ENCODE measurements around the gene MORC3. TPM values are rescaled to one million over a fixed set of nuclear protein-coding genes. Genes with fewer than 3 reads are reported as not detected.
A peak's percentile ranks its signal among the peaks of the same experiment; 100 is the strongest.
"Not testable (repeated sequence)": the region's sequence is repeated elsewhere in the genome, so short reads cannot be mapped to it uniquely, and the experiment has no call there.

Gene MORC3
- total RNA-seq, 1 donor from 2014 or later: 68.7 TPM

DNA sequence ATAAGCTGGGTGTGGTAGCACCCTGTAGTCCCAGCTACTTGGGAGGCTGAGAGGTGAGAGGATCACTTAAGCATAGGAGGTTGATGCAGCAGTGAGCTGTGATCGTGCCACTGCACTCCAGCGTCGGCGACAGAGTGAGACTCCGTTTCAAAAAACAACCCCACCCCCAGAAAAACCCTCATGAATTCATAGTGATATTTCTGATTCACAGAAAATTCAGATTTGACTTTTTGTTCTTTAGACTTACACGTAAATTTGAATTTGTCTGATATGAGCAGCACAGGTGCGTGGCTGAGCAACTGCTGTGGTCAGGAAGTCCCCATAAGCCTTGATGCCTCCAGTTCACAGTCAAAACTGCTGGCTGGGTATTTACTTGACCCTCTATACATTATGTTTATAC is 10.0 kb upstream of the MORC3 start:
- Mint-ChIP-seq H3K27ac (no peak overlapping the region), H3K9me3 (peaks cover 21% of the 10 kb centered on the region), H3K4me3 (no peak overlapping the region), H3K36me3 (no peaks in the 10 kb centered on the region), H3K4me1 (no peaks in the 10 kb centered on the region), H3K27me3 (ENCODE audit: insufficient read depth, low read depth) (peaks cover 11% of the 10 kb centered on the region)
- no peak overlapping the region for H3K4me3 ChIP-seq
- no peak for DNase-seq (ENCODE audit: low spot score)
- TF ChIP-seq, protein P1, sequence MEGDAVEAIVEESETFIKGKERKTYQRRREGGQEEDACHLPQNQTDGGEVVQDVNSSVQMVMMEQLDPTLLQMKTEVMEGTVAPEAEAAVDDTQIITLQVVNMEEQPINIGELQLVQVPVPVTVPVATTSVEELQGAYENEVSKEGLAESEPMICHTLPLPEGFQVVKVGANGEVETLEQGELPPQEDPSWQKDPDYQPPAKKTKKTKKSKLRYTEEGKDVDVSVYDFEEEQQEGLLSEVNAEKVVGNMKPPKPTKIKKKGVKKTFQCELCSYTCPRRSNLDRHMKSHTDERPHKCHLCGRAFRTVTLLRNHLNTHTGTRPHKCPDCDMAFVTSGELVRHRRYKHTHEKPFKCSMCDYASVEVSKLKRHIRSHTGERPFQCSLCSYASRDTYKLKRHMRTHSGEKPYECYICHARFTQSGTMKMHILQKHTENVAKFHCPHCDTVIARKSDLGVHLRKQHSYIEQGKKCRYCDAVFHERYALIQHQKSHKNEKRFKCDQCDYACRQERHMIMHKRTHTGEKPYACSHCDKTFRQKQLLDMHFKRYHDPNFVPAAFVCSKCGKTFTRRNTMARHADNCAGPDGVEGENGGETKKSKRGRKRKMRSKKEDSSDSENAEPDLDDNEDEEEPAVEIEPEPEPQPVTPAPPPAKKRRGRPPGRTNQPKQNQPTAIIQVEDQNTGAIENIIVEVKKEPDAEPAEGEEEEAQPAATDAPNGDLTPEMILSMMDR (IDR thresholded peaks at IDR 0.05): no peak
- TF ChIP-seq EZH2 (IDR thresholded peaks at IDR 0.05): no peak
- no peak for TF ChIP-seq EZH2phosphoT487 (IDR thresholded peaks at IDR 0.05)
- no peaks in the 10 kb centered on the region for H3K4me1 ChIP-seq
- no peaks in the 10 kb centered on the region for H4K20me1 ChIP-seq (ENCODE audit: low read depth)
- H3K4me2 ChIP-seq: no peak overlapping the region
- no peaks in the 10 kb centered on the region for H3K79me2 ChIP-seq (ENCODE audit: low read depth)
- H2AFZ ChIP-seq (replicated peaks): no peak overlapping the region
- no peaks in the 10 kb centered on the region for H3K36me3 ChIP-seq
- no peaks in the 10 kb centered on the region for H3F3A ChIP-seq (ENCODE audit: low read depth)
- no peaks in the 10 kb centered on the region for H3K27me3 ChIP-seq
- H3K27ac ChIP-seq: no peak overlapping the region
- H3K9ac ChIP-seq: no peak overlapping the region
- no peaks in the 10 kb centered on the region for H3K9me3 ChIP-seq (ENCODE audit: low read depth)

DNA sequence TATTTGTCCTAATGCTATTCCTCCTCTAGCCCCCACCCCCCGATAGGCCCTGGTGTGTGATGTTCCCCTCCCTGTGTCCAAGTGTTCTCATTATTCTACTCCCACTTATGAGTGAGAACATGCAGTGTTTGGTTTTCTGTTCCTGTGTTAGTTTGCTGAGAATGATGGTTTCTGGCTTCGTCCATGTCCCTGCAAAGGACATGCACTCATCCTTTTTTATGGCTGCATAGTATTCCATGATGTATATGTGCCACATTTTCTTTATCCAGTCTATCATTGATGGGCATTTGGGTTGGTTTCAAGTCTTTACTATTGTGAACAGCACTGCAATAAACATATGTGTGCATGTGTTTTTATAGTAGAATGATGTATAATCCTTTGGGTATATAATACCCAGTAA is 6.6 kb upstream of the MORC3 start:
- not testable (repeated sequence) for H3K36me3 ChIP-seq; H3K27me3 ChIP-seq; DNase-seq (ENCODE audit: low spot score); H3K36me3 Mint-ChIP-seq; H3K4me1 ChIP-seq; H3K9ac ChIP-seq; H3K27ac ChIP-seq; H4K20me1 ChIP-seq (ENCODE audit: low read depth); H3K4me1 Mint-ChIP-seq; H3K9me3 ChIP-seq (ENCODE audit: low read depth); H3K79me2 ChIP-seq (ENCODE audit: low read depth); H3K4me2 ChIP-seq; H2AFZ ChIP-seq (replicated peaks); H3K4me3 ChIP-seq; H3K27ac Mint-ChIP-seq; H3F3A ChIP-seq (ENCODE audit: low read depth)
- Mint-ChIP-seq H3K27me3 (ENCODE audit: insufficient read depth, low read depth) (peaks cover 11% of the 10 kb centered on the region), H3K4me3 (peak overlapping the region; percentile 10), H3K9me3 (peaks cover 15% of the 10 kb centered on the region)

DNA sequence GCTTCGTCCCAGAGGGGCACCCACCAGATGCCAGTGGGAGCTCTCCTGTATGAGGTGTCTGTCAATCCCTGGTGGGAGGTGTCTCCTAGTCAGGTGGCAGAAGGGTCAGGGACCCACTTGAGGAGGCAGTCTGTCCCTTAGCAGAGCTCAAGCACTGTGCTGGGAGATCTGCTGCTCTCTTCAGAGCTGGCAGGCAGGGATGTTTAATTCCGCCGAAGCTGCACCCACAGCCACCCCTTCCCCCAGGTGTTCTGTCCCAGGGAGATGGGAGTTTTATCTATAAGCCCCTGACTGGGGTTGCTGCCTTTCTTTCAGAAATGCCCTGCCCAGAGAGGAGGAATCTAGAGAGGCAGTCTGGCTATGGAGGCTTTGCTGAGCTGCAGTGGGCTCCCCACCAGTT is 4.0 kb upstream of the MORC3 start:
- Mint-ChIP-seq H3K27ac (peak overlapping the region; percentile 67), H3K27me3 (ENCODE audit: insufficient read depth, low read depth) (peaks cover 12% of the 10 kb centered on the region), H3K9me3 (peaks cover 15% of the 10 kb centered on the region)
- H3K27me3 ChIP-seq; H3K36me3 ChIP-seq; H3K79me2 ChIP-seq (ENCODE audit: low read depth); H3K27ac ChIP-seq; H2AFZ ChIP-seq (replicated peaks); H3K4me1 Mint-ChIP-seq; H3K4me1 ChIP-seq; H3K9me3 ChIP-seq (ENCODE audit: low read depth); DNase-seq (ENCODE audit: low spot score); H3K4me3 Mint-ChIP-seq; H3K36me3 Mint-ChIP-seq; H3K9ac ChIP-seq; H3K4me2 ChIP-seq; H3K4me3 ChIP-seq; H4K20me1 ChIP-seq (ENCODE audit: low read depth): not testable (repeated sequence)
- H3F3A ChIP-seq (ENCODE audit: low read depth): peaks cover 16% of the 10 kb centered on the region

DNA sequence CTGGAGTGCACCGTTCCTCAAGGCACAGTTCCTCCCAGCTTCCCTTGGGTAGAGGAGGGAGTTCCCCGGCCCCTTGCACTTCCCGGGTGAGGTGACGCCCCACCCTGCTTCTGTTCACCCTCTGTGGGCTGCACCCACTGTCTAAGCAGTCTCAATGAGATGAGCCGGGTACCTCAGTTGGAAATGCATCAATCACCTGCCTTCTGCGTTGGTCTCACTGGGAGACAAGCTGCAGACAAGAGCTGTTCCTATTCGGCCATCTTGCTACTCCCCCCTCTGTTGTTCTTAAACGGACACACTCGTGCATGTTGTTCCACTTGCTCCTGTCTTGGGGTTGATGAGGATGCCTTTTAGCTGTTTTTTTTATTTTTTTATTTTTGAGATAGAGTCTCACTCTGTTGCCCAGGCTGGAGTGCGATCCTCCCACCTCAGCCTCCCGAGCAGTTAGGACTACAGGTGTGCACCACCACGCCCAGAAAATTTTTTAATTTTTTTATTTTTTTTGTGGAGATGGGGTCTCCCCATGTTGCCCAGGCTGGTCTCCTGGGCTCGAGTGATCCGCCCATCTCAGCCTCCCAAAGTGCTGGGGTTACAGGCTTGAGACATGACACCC is 3.0 kb upstream of the MORC3 start:
- no peak overlapping the region for H3K4me3 ChIP-seq
- peaks cover 15% of the 10 kb centered on the region for H3K9me3 Mint-ChIP-seq
- no peak overlapping the region for H3K4me2 ChIP-seq
- no peaks in the 10 kb centered on the region for H3K36me3 Mint-ChIP-seq
- peaks cover 15% of the 10 kb centered on the region for H4K20me1 ChIP-seq (ENCODE audit: low read depth)
- no peaks in the 10 kb centered on the region for H3K36me3 ChIP-seq
- TF ChIP-seq, protein P1 (IDR thresholded peaks at IDR 0.05): no peak
- TF ChIP-seq EZH2phosphoT487 (IDR thresholded peaks at IDR 0.05): no peak
- TF ChIP-seq EZH2 (IDR thresholded peaks at IDR 0.05): no peak
- H3K4me1 Mint-ChIP-seq: peaks cover 11% of the 10 kb centered on the region
- no peak overlapping the region for H3K9ac ChIP-seq
- H3K79me2 ChIP-seq (ENCODE audit: low read depth): peaks cover 17% of the 10 kb centered on the region
- peaks cover 6% of the 10 kb centered on the region for H3K4me1 ChIP-seq
- no peak overlapping the region for H3K27ac ChIP-seq
- H3K27ac Mint-ChIP-seq: no peak overlapping the region
- no peak for DNase-seq (ENCODE audit: low spot score)
- no peaks in the 10 kb centered on the region for H3K27me3 ChIP-seq
- no peaks in the 10 kb centered on the region for H3K9me3 ChIP-seq (ENCODE audit: low read depth)
- no peak overlapping the region for H3K4me3 Mint-ChIP-seq
- H3K27me3 Mint-ChIP-seq (ENCODE audit: insufficient read depth, low read depth): peaks cover 12% of the 10 kb centered on the region
- H3F3A ChIP-seq (ENCODE audit: low read depth): peaks cover 25% of the 10 kb centered on the region
- no peak overlapping the region for H2AFZ ChIP-seq (replicated peaks)

DNA sequence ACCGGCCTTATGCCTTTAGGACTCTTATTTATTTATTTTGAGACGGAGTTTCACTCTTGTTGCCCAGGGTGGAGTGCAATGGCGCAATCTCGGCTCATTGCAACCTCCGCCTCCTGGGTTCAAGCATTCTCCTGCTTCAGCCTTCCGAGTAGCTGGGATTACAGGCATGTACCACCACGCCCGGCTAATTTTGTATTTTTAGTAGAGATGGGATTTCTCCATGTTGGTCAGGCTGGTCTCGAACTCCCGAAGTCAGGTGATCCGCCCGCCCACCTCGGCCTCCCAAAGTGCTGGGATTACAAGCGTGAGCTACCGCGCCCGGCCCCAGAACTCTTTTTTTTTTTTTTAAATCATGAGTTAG is 611 bp upstream of the MORC3 start:
- not testable (repeated sequence) for H3K9me3 ChIP-seq (ENCODE audit: low read depth); H3K27me3 Mint-ChIP-seq (ENCODE audit: insufficient read depth, low read depth); DNase-seq (ENCODE audit: low spot score); H3K9ac ChIP-seq; H3K9me3 Mint-ChIP-seq; H3K36me3 ChIP-seq; H3K27me3 ChIP-seq
- peak overlapping the region; percentile 74 for H3K4me3 ChIP-seq
- H3K79me2 ChIP-seq (ENCODE audit: low read depth): peaks cover 41% of the 10 kb centered on the region
- peaks cover 26% of the 10 kb centered on the region for H3F3A ChIP-seq (ENCODE audit: low read depth)
- H4K20me1 ChIP-seq (ENCODE audit: low read depth): peaks cover 30% of the 10 kb centered on the region
- peaks cover 18% of the 10 kb centered on the region for H3K4me1 Mint-ChIP-seq
- peak overlapping the region; percentile 65 for H3K27ac ChIP-seq
- peak overlapping the region; percentile 97 for H3K4me3 Mint-ChIP-seq
- peaks cover 14% of the 10 kb centered on the region for H3K36me3 Mint-ChIP-seq
- H3K4me1 ChIP-seq: peaks cover 13% of the 10 kb centered on the region
- peak overlapping the region; percentile 61 for H3K4me2 ChIP-seq
- peak overlapping the region; percentile 34 for H2AFZ ChIP-seq (replicated peaks)
- H3K27ac Mint-ChIP-seq: peak overlapping the region; percentile 96

Data from neural progenitor cell (in vitro differentiated cells).